NCI-H748 (cell line): ENCODE results near the gene COL4A2.

Experiments used
- DNase-seq: peaks from one replicate; lab custom pipeline; 2025; ENCODE audit not compliant: unreplicated experiment; lab: John Stamatoyannopoulos, UW

Gene COL4A2

GRCh38 chr13:110466266-110466915 is 159.3 kb downstream of the COL4A2 start:
- peak; percentile 72 for DNase-seq

GRCh38 chr13:110467516-110468110 is 160.5 kb downstream of the COL4A2 start:
- no peak for DNase-seq

- DNase-seq = no peak
These were observed 162.0 kb downstream of the COL4A2 start for GRCh38 chr13:110468986-110469495.

DNA sequence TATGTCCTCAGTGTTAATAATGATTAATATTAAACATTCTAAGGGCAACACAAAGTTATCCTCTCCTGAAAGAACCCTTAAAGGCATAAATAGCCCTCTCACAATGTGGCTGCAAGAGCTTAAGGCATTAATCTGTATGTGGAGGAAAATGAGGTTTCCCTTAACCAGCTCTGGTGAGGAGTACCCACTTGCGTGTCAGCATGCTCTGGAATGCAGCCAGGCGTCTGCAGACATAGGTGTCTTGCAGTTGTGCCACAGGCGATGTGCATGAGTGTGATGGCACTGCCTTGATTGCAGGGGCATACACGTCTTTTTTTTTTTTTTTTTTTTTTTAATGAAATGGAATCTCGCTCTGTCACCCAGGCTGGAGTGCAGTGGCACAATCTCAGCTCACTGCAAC is 162.5 kb downstream of the COL4A2 start:
- DNase-seq = no peak

DNA sequence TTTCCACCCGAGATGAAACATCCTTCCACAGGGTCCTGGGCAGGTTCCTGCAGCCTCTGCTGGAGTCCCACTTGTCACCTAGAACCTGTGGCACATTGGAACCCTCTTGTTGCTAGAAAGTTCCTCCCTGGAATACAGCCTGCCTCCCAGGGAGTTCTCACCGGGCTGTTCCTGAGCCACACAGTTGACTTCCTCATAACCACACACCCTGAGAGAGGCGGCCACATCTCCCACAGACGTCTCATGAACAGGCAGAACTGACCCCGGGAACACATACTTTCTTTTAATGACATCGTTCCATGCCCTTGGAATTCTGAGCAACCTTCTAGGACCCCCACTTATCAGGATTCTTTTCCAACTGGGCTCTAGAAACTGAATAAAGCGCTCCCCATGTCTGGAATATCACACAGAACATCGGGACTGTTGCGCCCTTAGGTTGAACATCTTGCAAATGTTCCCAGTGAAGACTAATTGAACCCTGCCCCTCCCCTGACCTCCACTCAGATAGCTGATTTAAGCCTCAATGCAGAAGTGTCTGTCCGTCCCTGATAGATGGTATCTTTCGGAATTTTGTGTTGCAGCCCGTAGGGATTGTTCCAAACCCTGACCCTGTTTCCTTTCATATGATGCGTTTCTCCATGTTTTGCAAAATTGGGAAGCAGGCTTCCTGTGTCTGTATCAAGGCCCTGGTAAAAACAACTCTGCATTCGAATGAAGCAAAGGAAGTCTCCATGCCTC is 163.4 kb downstream of the COL4A2 start:
- no peak for DNase-seq

DNA sequence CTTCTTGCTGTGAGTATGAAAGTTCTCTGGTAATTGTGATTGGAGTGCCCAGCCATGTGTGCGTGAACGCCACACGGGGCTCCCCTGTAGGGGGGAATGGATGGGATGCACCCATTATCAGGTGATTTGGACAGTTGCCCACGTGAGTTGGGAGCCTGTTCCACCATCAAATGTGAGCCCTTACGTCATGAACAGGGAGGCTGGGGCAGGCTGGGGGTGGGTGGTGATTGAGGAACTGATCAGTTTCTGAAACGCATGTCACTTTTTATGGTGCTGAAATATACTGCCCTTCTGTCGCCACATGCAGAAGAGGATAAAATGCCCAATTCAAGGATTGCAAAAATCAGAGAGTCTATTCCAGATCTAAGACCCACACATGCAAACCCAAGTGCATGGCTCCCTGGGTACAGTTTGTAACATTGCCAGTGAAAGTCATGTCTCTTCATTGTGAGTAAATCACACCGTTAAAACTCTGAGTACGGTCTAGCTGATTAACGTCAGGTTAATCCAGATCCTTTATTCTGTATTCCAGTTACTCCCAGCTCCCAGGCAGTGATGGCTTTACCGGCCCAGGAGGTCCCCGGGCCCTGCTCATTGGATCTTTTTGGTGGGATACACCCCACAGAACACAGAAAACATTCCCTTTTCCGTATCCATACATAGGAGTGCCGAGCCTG is 164.2 kb downstream of the COL4A2 start:
- DNase-seq = no peak

DNA sequence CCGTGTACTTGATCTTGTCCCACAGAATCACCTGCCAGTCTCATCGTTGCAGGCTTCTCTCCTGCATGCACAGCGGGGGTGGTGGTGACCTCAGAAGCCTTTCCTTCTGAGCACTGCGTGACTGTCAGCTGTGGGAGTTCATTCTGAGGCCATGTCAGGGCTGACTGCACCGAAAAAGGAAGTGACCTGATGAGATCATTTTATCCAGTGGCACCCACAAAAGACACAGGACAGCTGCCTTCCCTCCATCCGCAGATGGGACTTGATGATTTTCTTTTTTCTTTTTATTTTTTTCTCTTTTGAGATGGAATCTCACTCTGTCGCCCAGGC is 164.7 kb downstream of the COL4A2 start:
- DNase-seq = no peak

DNA sequence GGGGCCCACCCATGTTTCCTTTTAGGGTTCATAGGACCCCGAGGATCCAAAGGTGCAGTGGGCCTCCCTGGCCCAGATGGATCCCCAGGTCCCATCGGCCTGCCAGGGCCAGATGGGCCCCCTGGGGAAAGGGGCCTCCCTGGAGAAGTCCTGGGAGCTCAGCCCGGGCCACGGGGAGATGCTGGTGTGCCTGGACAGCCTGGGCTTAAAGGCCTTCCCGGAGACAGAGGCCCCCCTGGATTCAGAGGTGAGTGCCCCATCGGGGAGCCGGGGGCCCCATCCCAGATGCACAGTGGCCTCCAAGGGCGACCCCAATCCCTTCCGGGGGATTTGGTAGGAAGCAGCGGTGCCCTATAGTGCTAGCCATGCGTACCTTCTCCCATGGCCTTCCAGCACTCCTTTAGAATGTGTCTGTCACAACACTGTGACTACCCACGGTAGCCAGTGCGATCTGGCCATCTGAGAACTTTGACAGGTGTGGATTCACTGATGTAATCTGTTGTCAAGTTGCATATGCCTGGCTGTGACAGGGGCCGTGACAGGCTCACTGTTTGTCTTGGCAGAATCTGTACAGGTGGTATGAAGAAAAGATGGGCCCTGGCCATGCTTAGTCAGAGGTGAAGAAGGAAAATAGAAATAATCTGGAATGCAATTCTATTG is 165.9 kb downstream of the COL4A2 start:
- no peak for DNase-seq

GRCh38 chr13:110474713-110475112 is 167.6 kb downstream of the COL4A2 start:
- DNase-seq = no peak

GRCh38 chr13:110475117-110475516 is 168.0 kb downstream of the COL4A2 start:
- no peak for DNase-seq

DNA sequence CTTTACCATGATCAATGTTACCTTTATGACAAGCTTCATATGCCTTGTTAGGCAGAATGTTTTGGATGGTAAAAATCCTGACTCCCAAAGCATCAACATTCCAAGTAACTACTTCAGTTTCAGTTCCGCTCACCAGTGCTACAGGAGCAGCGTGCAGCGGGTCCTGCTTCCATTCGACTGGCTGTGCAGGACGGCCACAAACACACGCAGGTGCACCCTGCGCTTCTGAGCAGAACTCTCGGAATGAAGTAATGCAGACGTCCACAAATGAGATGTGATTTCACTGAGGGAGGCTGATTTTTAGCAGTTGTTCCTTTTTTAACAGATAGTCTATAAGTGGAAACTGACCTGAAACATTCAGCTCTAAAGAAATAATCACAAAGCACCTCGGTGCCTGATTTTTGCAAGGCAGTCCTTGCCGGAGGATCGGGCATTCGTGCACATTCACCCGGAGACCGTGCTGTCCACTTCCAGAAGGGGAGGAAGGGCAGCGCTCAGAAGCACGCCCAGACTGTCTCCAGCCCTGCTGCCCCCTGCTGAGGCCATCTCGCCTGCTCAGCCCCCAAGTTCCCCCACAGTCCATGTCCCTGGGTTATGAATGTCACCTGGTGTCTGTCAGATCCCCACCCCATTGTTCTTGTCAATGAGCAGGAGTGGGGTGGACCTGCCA is 168.6 kb downstream of the COL4A2 start:
- no peak for DNase-seq

- no peak for DNase-seq
These were observed 169.1 kb downstream of the COL4A2 start for GRCh38 chr13:110476220-110476617.

GRCh38 chr13:110477706-110478245 is 170.7 kb downstream of the COL4A2 start:
- no peak for DNase-seq

DNA sequence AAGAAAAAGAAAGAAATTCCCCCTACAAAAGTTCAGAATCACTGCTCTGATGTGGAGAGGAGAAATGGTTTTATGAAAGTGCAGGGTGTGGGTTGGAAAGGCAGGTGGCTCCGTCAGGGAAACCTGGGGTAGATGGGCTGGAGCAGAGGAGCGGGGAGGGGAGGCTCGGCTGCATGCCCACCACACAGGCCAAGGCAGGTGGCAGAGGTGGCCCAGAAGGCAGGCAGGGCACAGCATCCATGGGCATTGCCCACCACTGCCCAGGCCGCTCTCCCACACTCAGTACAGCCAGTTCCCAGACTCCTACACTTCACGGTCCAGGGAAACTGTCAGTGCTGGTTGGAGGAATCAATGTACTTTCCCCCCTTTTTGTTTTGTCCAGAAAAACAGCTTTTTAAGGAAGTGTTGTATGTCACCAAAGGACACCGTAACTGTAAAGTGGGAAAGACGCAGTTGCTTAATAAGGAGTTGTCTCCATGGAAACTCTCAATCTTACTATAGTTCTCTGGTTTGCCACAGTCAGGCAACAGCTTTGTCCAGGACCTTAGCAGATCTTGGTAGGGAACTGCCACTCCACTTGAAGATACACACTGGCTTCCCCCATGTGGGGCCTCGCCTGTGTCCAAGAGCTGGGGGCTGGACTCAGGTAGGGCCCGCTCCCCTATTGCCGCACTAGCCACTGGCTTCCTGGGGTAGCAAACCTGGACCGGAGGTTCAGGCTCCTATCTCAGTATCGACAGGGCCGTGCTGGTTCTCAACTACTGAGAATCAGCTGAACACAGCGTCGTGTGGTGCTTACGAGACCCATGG is 171.5 kb downstream of the COL4A2 start:
- no peak for DNase-seq

- DNase-seq = no peak
These were observed 172.1 kb downstream of the COL4A2 start for GRCh38 chr13:110479215-110479545.

DNA sequence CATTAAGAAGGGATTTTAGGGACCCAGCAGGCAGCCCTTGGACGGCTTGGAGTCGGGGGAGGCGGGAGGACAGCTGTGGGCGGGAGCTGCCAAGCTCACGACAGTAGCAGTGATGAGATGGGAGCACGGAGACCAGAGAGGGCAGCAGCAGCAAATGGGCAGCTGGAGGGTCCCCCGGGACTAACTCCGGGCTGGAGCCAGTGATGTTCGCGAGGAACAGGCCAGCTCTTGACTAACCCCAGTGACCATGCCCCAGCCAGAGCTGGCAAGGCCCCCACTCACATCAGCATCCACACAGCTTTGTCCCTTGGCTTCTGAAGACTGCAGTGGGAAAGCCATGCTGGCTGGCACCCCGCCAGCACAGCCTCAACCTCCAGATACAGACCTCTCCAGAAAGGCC is 172.6 kb downstream of the COL4A2 start:
- DNase-seq = no peak

- DNase-seq = no peak
These were observed 173.1 kb downstream of the COL4A2 start for GRCh38 chr13:110480161-110480560.

GRCh38 chr13:110483386-110483968 is 176.4 kb downstream of the COL4A2 start:
- DNase-seq = no peak

DNA sequence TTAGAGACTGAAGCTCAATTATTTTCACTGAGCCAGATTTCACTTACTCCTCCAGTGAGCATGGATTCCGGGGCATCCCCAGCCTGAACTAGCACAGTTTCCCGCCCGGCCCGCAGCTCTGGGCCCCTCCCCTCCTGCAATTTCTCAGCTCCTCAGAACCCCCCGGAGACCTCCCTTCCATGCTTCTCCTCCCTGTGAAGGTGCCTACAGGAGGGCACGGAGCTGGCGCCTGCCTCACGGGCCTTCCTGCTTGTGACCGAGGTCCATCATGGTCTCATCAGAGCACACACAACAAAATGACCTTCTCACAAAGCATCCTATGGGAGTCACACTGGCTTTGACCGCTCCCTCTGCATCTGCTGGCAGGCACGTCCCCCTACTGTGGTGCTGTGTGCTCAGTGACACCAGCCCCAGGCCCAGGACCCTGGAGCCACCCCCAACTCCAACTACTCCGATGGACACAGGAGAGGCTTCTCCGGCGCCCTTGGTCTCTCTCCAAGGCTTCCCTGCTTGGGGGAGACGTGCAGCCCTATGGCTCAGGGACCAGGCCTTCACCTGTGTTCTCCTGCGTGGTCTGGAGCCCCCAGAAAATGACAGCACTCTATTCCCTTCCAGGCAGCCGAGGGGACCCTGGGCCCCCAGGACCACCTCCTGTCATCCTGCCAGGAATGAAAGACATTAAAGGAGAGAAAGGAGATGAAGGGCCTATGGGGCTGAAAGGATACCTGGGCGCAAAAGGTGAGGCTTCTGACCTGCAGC is 177.4 kb downstream of the COL4A2 start:
- no peak for DNase-seq
